Tibial nerve (tissue), 4 donors: ENCODE results near the gene ERBB4.

Experiments used
- CTCF ChIP-seq, 5 experiments: fragments of 200-600 bp in 3 of 5; fragments of 450-650 bp in 2 of 5; sonication (generic) in 3 of 5; IDR thresholded peaks; one replicate each; pipeline ENCODE4 v1.5.1; 2016 to 2019; ENCODE audit warnings: antibody characterized with exemption in 5 of 5, mild to moderate bottlenecking in 3 of 5, moderate library complexity in 2 of 5
- EP300 ChIP-seq, 2 donors: sonication (generic); formaldehyde crosslinking; IDR thresholded peaks; one replicate each; pipeline ENCODE4 v1.6.1; 2017; ENCODE audit warnings: antibody characterized with exemption in 2 of 2, mild to moderate bottlenecking in 1 of 2
- POLR2A ChIP-seq, 2 donors: fragments of 450-650 bp; IDR thresholded peaks; one replicate each; pipeline ENCODE4 v1.6.1; 2017; ENCODE audit warnings: antibody characterized with exemption in 2 of 2, mild to moderate bottlenecking in 2 of 2, moderate library complexity in 2 of 2

GRCh38 chr2:212495046-212495445, 43.6 kb downstream of the ERBB4 start:
- TF ChIP-seq CTCF (IDR thresholded peaks at IDR 0.05) (no peak), POLR2A (IDR thresholded peaks at IDR 0.05) (no peak), EP300 (IDR thresholded peaks at IDR 0.05) (no peak)
